Measurements from ENCODE around the gene PTPRF.

- no peak for TF ChIP-seq CTCF (IDR thresholded peaks at IDR 0.05)
- TF ChIP-seq POLR2A (IDR thresholded peaks at IDR 0.05): no peak
Observed at GRCh38 chr1:43580039-43580438, 49.4 kb downstream of the PTPRF start.

Data from esophagus squamous epithelium (tissue), 4 donors.